ENCODE results near the gene DMBX1. TPM values are rescaled to one million over a fixed set of nuclear protein-coding genes. Genes with fewer than 3 reads are reported as not detected.

DMBX1 gene
- total and polyA plus RNA-seq, 4 experiments from 2014 or later: not detected

DNA sequence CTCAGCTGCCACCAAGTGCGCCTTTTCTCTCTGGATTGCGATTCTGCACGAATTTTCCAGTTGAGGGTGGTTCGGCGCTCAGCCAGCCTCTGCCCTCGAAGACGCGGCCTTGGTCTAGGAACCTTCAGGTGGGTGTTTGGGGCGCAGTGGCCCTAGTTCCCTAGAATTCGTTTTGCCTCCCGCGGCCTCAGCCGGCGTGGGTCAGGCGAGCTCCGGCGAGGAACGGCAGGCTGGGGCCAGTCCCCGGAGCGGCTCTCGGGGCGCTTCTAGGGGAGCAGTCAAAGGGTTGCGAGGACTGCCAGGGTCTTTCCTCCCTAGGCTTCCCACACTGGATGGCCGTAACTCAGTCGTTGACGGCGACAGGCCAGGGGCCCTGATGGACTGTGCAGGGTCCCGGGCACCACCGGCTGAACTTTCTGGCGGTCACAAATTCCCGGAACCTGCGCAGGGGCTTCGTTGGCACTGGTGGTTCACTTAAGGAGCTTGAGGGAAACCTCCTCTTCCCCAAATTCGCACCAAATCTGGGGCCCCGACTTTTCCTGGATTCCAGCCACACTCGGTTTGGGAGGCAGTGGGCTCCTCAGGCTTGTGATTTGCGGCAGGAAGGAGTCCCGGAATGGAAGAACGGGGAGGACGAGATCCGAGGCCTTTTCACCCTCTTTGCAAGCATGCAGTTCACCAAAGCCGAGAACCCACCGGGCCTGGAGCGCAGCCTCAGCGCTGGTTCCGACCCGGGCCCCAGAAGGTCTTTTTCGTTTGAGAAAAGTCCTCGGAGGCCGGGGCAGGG is 1.2 kb downstream of the DMBX1 start:
- ChIA-PET POLR2A (ENCODE audit: partially characterized antibody) (no interaction called here), CTCF (ENCODE audit: partially characterized antibody) (no interaction called here)
- Mint-ChIP-seq H3K9me3 (no peaks in the 10 kb centered on the region), H3K4me3 (peak overlapping the region in 1 of 8 donors; percentile 26), H3K27ac (no peak overlapping the region), H3K4me1 (peaks cover 12 to 26% (median 19%) of the 10 kb centered on the region in 4 donors), H3K27me3 (peaks cover 66 to 74% of the 10 kb centered on the region in 2 donors), H3K36me3 (no peaks in the 10 kb centered on the region)
- Histone ChIP-seq H3K27ac (ENCODE audit: low read depth, low read length) (no peak overlapping the region), H3K4me3 (ENCODE audit: low read length in 2 of 2) (no peak overlapping the region), H3K9me3 (ENCODE audit: control insufficient read depth in 1 of 2, low read length in 2 of 2) (no peaks in the 10 kb centered on the region), H3K27me3 (ENCODE audit: insufficient read depth, low read length) (peaks cover 33% of the 10 kb centered on the region), H3K36me3 (ENCODE audit: insufficient read depth, low read length) (no peaks in the 10 kb centered on the region), H3K4me1 (ENCODE audit: insufficient read depth, low read length) (peaks cover 15% of the 10 kb centered on the region)
- DNase-seq: no peak
- intact Hi-C loops (cut with micrococcal nuclease): no loop called here

DNA sequence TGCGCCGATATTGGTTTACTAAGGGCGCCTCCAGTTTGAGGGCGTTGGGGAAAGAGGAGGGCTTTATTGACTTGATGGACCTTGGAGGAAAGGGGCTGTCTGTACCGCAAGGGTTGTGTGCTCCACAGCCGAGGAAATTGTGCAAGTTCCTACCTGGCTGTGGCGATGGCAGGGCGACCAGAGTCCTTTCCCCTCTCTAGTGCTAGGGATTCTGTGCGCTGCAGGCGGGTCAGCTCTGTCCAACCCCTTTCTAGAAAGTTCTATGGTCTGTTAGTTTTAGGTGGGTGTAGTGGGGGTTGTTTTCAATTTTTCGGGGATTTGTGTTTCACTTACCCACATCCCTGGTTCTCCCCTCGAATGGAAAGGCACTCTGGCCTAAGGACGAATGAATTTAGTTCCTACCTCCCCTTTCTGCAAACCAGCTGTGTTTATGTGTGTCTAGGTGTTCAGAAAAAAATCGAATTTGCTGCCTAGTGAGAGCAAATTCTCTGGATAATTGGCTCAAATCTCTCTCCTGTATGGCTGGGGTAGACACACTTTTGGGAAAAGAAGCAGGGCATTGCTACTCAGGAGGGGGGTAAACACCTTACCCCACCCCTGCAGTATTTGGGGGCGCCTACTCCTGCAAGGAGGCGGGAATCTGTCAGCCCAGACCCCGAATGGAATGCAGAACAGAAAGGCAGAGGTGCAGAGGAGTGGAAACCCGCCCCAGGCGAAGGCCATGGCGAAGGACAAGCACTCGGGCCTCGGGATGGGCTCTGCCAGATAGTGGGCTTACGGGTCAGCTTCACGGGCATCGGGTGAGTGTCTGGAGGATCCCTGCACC is 2.0 kb downstream of the DMBX1 start:
- no peak for DNase-seq
- intact Hi-C loops (cut with micrococcal nuclease): no loop called here
- Mint-ChIP-seq H3K27ac (no peak overlapping the region), H3K36me3 (no peaks in the 10 kb centered on the region), H3K4me3 (peak overlapping the region in 2 of 8 donors; percentile 13 to 36), H3K27me3 (peaks cover 59 to 73% of the 10 kb centered on the region in 2 donors), H3K4me1 (peaks cover 11 to 26% (median 19%) of the 10 kb centered on the region in 4 donors), H3K9me3 (no peaks in the 10 kb centered on the region)
- ChIA-PET POLR2A (ENCODE audit: partially characterized antibody) (no interaction called here), CTCF (ENCODE audit: partially characterized antibody) (no interaction called here)
- H3K9me3 ChIP-seq (ENCODE audit: control insufficient read depth in 1 of 2, low read length in 2 of 2): no peaks in the 10 kb centered on the region
- H3K36me3 ChIP-seq (ENCODE audit: insufficient read depth, low read length): no peaks in the 10 kb centered on the region
- H3K27ac ChIP-seq (ENCODE audit: low read depth, low read length): no peak overlapping the region
- no peak overlapping the region for H3K4me3 ChIP-seq (ENCODE audit: low read length in 2 of 2)
- peaks cover 32% of the 10 kb centered on the region for H3K27me3 ChIP-seq (ENCODE audit: insufficient read depth, low read length)
- H3K4me1 ChIP-seq (ENCODE audit: insufficient read depth, low read length): peaks cover 15% of the 10 kb centered on the region

DNA sequence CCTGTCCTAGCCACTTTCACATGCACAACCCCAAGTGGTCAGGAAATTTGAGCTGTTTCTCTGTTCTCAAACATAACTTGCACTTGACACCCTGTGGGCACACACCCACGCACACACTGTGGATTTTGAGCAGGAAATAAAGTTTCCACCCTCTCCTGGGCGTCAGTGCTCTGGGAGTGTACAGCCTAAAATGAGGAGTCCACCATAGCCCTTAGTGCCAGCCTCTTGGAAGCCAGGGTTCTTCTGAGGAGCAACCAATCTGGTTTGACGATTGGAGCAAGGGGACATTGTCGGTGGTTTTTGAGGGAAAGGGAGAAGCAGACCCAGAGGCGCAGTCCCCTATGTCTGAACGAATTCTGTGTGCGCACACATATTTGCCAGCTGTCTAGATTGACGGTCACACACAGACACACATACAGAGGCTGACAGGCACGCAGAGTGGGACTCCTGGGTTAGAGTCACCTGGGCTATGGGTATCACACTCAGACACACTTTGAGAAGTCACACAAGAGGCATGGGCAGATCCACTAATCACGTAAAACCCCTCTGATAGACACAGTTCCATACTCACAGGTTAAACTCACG is 2.7 kb downstream of the DMBX1 start:
- peaks cover 15% of the 10 kb centered on the region for H3K4me1 ChIP-seq (ENCODE audit: insufficient read depth, low read length)
- H3K4me3 ChIP-seq (ENCODE audit: low read length in 2 of 2): no peak overlapping the region
- H3K27ac Mint-ChIP-seq: no peak overlapping the region
- ChIA-PET POLR2A (ENCODE audit: partially characterized antibody) (no interaction called here), CTCF (ENCODE audit: partially characterized antibody) (no interaction called here)
- no peaks in the 10 kb centered on the region for H3K36me3 ChIP-seq (ENCODE audit: insufficient read depth, low read length)
- no peaks in the 10 kb centered on the region for H3K9me3 ChIP-seq (ENCODE audit: control insufficient read depth in 1 of 2, low read length in 2 of 2)
- no peak for DNase-seq
- H3K4me3 Mint-ChIP-seq: no peak overlapping the region
- H3K27me3 ChIP-seq (ENCODE audit: insufficient read depth, low read length): peaks cover 25% of the 10 kb centered on the region
- H3K27me3 Mint-ChIP-seq: peaks cover 57 to 71% of the 10 kb centered on the region in 2 donors
- H3K9me3 Mint-ChIP-seq: no peaks in the 10 kb centered on the region
- H3K36me3 Mint-ChIP-seq: no peaks in the 10 kb centered on the region
- no peak overlapping the region for H3K27ac ChIP-seq (ENCODE audit: low read depth, low read length)
- intact Hi-C loops (cut with micrococcal nuclease): no loop called here
- H3K4me1 Mint-ChIP-seq: peaks cover 11 to 26% (median 19%) of the 10 kb centered on the region in 4 donors

DNA sequence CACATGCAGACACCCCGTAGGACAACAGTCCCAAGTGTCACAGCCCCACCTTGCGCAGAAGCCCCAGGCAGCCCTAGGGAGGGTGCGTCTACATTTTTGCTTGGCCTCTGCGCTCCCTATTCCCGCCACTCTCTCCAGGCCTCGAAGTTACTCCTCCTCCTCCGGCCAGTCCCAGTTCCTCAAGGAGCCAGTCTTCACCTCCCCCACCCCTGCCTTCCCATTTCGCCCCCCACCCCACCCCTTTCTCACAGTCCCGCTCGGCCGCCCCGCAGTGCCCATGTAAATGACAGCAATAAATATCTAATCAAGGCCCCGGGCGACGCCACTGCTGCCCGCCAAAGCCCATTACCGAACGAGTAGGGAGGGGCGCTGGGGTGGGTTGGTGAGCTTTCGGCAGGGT is 3.2 kb downstream of the DMBX1 start:
- H3K4me3 Mint-ChIP-seq: no peak overlapping the region
- Histone ChIP-seq H3K27me3 (ENCODE audit: insufficient read depth, low read length) (peaks cover 25% of the 10 kb centered on the region), H3K36me3 (ENCODE audit: insufficient read depth, low read length) (no peaks in the 10 kb centered on the region), H3K9me3 (ENCODE audit: control insufficient read depth in 1 of 2, low read length in 2 of 2) (no peaks in the 10 kb centered on the region), H3K4me3 (ENCODE audit: low read length in 2 of 2) (no peak overlapping the region), H3K4me1 (ENCODE audit: insufficient read depth, low read length) (peaks cover 15% of the 10 kb centered on the region), H3K27ac (ENCODE audit: low read depth, low read length) (no peak overlapping the region)
- intact Hi-C loops (cut with micrococcal nuclease): no loop called here
- H3K4me1 Mint-ChIP-seq: peaks cover 11 to 26% (median 19%) of the 10 kb centered on the region in 4 donors
- no peaks in the 10 kb centered on the region for H3K9me3 Mint-ChIP-seq
- H3K27me3 Mint-ChIP-seq: peaks cover 55 to 66% of the 10 kb centered on the region in 2 donors
- no peaks in the 10 kb centered on the region for H3K36me3 Mint-ChIP-seq
- CTCF ChIA-PET (ENCODE audit: partially characterized antibody): no interaction called here
- no peak for DNase-seq
- POLR2A ChIA-PET (ENCODE audit: partially characterized antibody): no interaction called here
- H3K27ac Mint-ChIP-seq: no peak overlapping the region

DNA sequence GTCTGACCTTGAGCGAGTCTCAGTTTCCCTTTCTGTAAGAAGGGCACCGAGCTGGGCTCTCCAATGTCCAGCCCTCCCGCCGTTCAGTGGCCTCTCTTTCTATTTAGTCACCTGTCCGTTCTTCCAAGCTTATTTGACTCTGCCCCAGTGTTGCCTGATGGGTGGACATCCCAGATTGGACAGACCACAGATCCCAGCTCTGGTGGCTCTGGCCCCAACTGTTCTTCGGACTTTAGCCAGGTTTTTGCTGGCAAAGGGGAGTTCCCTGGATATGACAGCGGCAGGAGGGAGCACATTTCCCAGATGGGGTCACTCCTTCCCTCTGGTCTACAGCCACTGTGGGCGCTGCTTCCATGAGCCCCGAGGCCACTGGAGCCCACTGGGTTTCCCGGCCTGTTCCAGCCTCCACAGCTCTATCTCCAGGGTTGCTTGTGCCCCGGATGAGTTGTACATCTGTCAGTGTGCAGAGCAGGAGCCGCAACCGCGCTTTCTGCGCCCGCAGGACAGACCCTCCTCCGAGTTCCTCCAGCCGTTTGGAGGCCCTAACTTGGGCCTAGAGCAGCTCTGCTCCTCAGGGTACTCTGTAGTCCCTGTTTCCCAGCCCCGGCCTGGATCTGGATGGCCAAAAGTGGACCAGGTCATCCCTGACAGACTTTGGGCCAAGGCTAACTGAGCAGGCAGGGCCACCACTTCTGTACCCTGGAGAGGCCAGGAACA is 3.8 kb downstream of the DMBX1 start:
- Mint-ChIP-seq H3K36me3 (no peaks in the 10 kb centered on the region), H3K9me3 (no peaks in the 10 kb centered on the region), H3K27ac (no peak overlapping the region), H3K4me1 (peaks cover 11 to 24% (median 18%) of the 10 kb centered on the region in 4 donors), H3K4me3 (peak overlapping the region in 1 of 8 donors; percentile 42), H3K27me3 (peaks cover 51 to 65% of the 10 kb centered on the region in 2 donors)
- H3K27ac ChIP-seq (ENCODE audit: low read depth, low read length): no peak overlapping the region
- POLR2A ChIA-PET (ENCODE audit: partially characterized antibody): no interaction called here
- no peak overlapping the region for H3K4me3 ChIP-seq (ENCODE audit: low read length in 2 of 2)
- peaks cover 15% of the 10 kb centered on the region for H3K4me1 ChIP-seq (ENCODE audit: insufficient read depth, low read length)
- CTCF ChIA-PET (ENCODE audit: partially characterized antibody): no interaction called here
- intact Hi-C loops (cut with micrococcal nuclease): no loop called here
- peaks cover 25% of the 10 kb centered on the region for H3K27me3 ChIP-seq (ENCODE audit: insufficient read depth, low read length)
- H3K36me3 ChIP-seq (ENCODE audit: insufficient read depth, low read length): no peaks in the 10 kb centered on the region
- no peak for DNase-seq
- no peaks in the 10 kb centered on the region for H3K9me3 ChIP-seq (ENCODE audit: control insufficient read depth in 1 of 2, low read length in 2 of 2)

DNA sequence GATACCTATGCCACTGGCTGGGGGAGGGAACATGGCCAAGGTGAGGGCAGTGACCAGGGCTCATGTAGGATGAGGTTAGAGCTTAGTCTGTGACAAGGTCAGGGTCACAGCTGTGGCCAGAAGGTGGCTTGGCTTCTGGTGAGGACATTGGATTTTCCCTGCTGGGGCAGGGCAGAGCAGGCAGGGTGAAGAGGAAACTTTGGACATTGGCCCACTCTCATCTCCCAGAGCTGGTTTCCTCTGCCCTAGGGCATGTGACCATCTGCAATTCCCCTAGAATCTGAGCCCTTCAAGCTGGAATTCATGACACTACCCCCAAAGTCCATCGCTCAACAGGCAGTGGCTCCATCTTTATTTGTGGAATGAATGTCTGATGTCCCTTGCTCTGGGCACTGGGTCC is 5.3 kb downstream of the DMBX1 start:
- Histone ChIP-seq H3K9me3 (ENCODE audit: control insufficient read depth in 1 of 2, low read length in 2 of 2) (no peaks in the 10 kb centered on the region), H3K4me3 (ENCODE audit: low read length in 2 of 2) (no peak overlapping the region), H3K4me1 (ENCODE audit: insufficient read depth, low read length) (peaks cover 6% of the 10 kb centered on the region), H3K36me3 (ENCODE audit: insufficient read depth, low read length) (no peaks in the 10 kb centered on the region), H3K27ac (ENCODE audit: low read depth, low read length) (no peak overlapping the region), H3K27me3 (ENCODE audit: insufficient read depth, low read length) (peaks cover 18% of the 10 kb centered on the region)
- Mint-ChIP-seq H3K4me1 (peaks cover 6 to 11% (median 8%) of the 10 kb centered on the region in 4 donors), H3K27me3 (peaks cover 41 to 59% of the 10 kb centered on the region in 2 donors), H3K9me3 (no peaks in the 10 kb centered on the region), H3K27ac (no peak overlapping the region), H3K36me3 (no peaks in the 10 kb centered on the region), H3K4me3 (no peak overlapping the region)
- no peak for DNase-seq
- intact Hi-C loops (cut with micrococcal nuclease): no loop called here
- CTCF ChIA-PET (ENCODE audit: partially characterized antibody): interaction anchor here (0.7 to 1.4 kb wide), 5 partner anchors 17 to 40 kb away, joined by 3 read pairs; a partner anchor contains a TSS
- POLR2A ChIA-PET (ENCODE audit: partially characterized antibody): no interaction called here
